IMR-90 (cell line): ENCODE data around the gene UBXN6. TPM values are rescaled to one million over a fixed set of nuclear protein-coding genes. Genes with fewer than 3 reads are reported as not detected.

Experiments
- ATAC-seq: fragments of 200-7000 bp; cut with Tn5 transposase; 2 replicates; pipeline ENCODE4 v1.9.1; 2020; ENCODE audit warnings: low read depth, mild to moderate bottlenecking, moderate library complexity
- BruUV-seq: library from RNA; stranded (reverse); fragments of 400-500 nt; replicated peaks from 2 replicates; lab custom pipeline; 2021; lab: Mats Ljungman, UMichigan
- CTCF ChIA-PET: fragments of 300-600 bp; formaldehyde crosslinking; extraction: SDS; loops from one replicate; lab custom pipeline; 2021; ENCODE audit warnings: antibody characterized with exemption; lab: Yijun Ruan, JAX
- POLR2A ChIA-PET: fragments of 300-600 bp; sonication (Branson Sonifier 250); formaldehyde crosslinking; loops from one replicate; lab custom pipeline; 2022; ENCODE audit warnings: antibody characterized with exemption; ENCODE audit not compliant: unreplicated experiment; lab: Charles Lee
- DNase-seq: peaks from one replicate; pipeline ENCODE4 v3.0.0; 2013
- H2AFZ ChIP-seq: replicated peaks from 2 replicates; pipeline ENCODE3; 2013; ENCODE audit warnings: low read length, mild to moderate bottlenecking; ENCODE audit not compliant: poor library complexity
- H2AK5ac ChIP-seq: 2 replicates; pipeline ENCODE4 v1.6.1; 2013; ENCODE audit warnings: low read depth, low read length, inconsistent platforms
- H2AK9ac ChIP-seq: replicated peaks from 2 replicates; pipeline ENCODE3; 2013; ENCODE audit warnings: mild to moderate bottlenecking, low read depth, low read length, moderate library complexity; ENCODE audit not compliant: poor library complexity
- H2BK120ac ChIP-seq: 2 replicates; pipeline ENCODE4 v1.6.1; 2013; ENCODE audit warnings: low read depth, low read length, inconsistent platforms
- H2BK15ac ChIP-seq: 3 replicates; pipeline ENCODE4 v1.6.1; 2013; ENCODE audit warnings: low read depth, low read length, inconsistent platforms
- H2BK20ac ChIP-seq: 2 replicates; pipeline ENCODE4 v1.6.1; 2013; ENCODE audit warnings: low read depth, mild to moderate bottlenecking, inconsistent platforms, low read length, moderate library complexity
- H2BK5ac ChIP-seq: 2 replicates; pipeline ENCODE4 v1.6.1; 2013; ENCODE audit warnings: mild to moderate bottlenecking, low read depth, low read length, inconsistent platforms; ENCODE audit not compliant: poor library complexity, severe bottlenecking
- H3K14ac ChIP-seq: replicated peaks from 2 replicates; pipeline ENCODE4 v1.6.1; 2013; ENCODE audit warnings: low read depth, low read length, inconsistent platforms
- H3K18ac ChIP-seq: 2 replicates; pipeline ENCODE4 v1.6.1; 2013; ENCODE audit warnings: low read depth, low read length, control low read depth
- H3K23ac ChIP-seq: 2 replicates; pipeline ENCODE4 v1.6.1; 2013; ENCODE audit warnings: low read depth, low read length, inconsistent platforms
- H3K27ac ChIP-seq: 2 replicates; pipeline ENCODE4 v1.5.1; 2013; ENCODE audit warnings: mild to moderate bottlenecking, control low read depth, low read length; ENCODE audit not compliant: insufficient read depth
- H3K27me3 ChIP-seq: 2 replicates; pipeline ENCODE4 v1.6.1; 2013; ENCODE audit warnings: low read length; ENCODE audit not compliant: control insufficient read depth, insufficient read depth
- H3K36me3 ChIP-seq: 2 replicates; pipeline ENCODE4 v1.6.1; 2013; ENCODE audit warnings: low read length, mixed read lengths; ENCODE audit not compliant: control insufficient read depth, insufficient read depth
- H3K4ac ChIP-seq: 2 replicates; pipeline ENCODE4 v1.6.1; 2013; ENCODE audit warnings: low read depth, low read length, inconsistent platforms
- H3K4me1 ChIP-seq: 2 replicates; pipeline ENCODE4 v1.6.1; 2013; ENCODE audit warnings: low read length, mixed read lengths; ENCODE audit not compliant: control insufficient read depth, insufficient read depth
- H3K4me2 ChIP-seq: 2 replicates; pipeline ENCODE4 v1.6.1; 2013; ENCODE audit warnings: low read depth, mild to moderate bottlenecking, control low read depth, low read length, moderate library complexity
- H3K4me3 ChIP-seq: 2 replicates; pipeline ENCODE4 v1.5.1; 2013; ENCODE audit warnings: low read depth, mild to moderate bottlenecking, control low read depth, low read length, moderate library complexity; ENCODE audit not compliant: insufficient read depth
- H3K56ac ChIP-seq: 2 replicates; pipeline ENCODE4 v1.6.1; 2013; ENCODE audit warnings: low read length, inconsistent platforms; ENCODE audit not compliant: insufficient read depth; ENCODE audit errors: extremely low read depth
- H3K79me1 ChIP-seq, 2 experiments: 2 replicates each; pipeline ENCODE4 v1.6.1; 2013; ENCODE audit warnings: low read length in 2 of 2, inconsistent platforms in 1 of 2, low read depth in 1 of 2
- H3K9ac ChIP-seq: 2 replicates; pipeline ENCODE4 v1.6.1; 2013; ENCODE audit warnings: low read depth, low read length, control low read depth
- H3K9me1 ChIP-seq: 2 replicates; pipeline ENCODE4 v1.6.1; 2013; ENCODE audit warnings: low read length, inconsistent platforms; ENCODE audit not compliant: insufficient read depth
- H3K9me3 ChIP-seq: 2 replicates; pipeline ENCODE4 v1.6.1; 2013; ENCODE audit warnings: low read length; ENCODE audit not compliant: control insufficient read depth, insufficient read depth
- H4K20me1 ChIP-seq: 2 replicates; pipeline ENCODE4 v1.6.1; 2013; ENCODE audit warnings: low read length, inconsistent platforms; ENCODE audit not compliant: insufficient read depth
- H4K5ac ChIP-seq: 2 replicates; pipeline ENCODE4 v1.6.1; 2013; ENCODE audit warnings: mild to moderate bottlenecking, low read depth, low read length, control low read depth
- H4K8ac ChIP-seq, 2 experiments: 2 replicates each; pipeline ENCODE4 v1.6.1; 2013; ENCODE audit warnings: low read depth in 2 of 2, low read length in 2 of 2, control low read depth in 1 of 2, inconsistent platforms in 1 of 2
- H4K91ac ChIP-seq: 2 replicates; pipeline ENCODE4 v1.6.1; 2013; ENCODE audit warnings: low read depth, low read length, inconsistent platforms; ENCODE audit not compliant: insufficient read depth
- BHLHE40 ChIP-seq: fragments of 150-350 bp; IDR thresholded peaks from 2 replicates; pipeline ENCODE4 v1.6.1; 2016; ENCODE audit warnings: mild to moderate bottlenecking, low read depth, low read length
- CEBPB ChIP-seq: IDR thresholded peaks from 2 replicates; pipeline ENCODE4 v1.6.1; 2012; ENCODE audit warnings: low read depth, low read length, improper control_type of control experiment
- CHD1 ChIP-seq: IDR thresholded peaks from 2 replicates; pipeline ENCODE4 v1.6.1; 2012; ENCODE audit warnings: low read depth, low read length, improper control_type of control experiment
- FOS ChIP-seq: fragments of 150-350 bp; IDR thresholded peaks from 2 replicates; pipeline ENCODE4 v1.6.1; 2016; ENCODE audit warnings: low read depth, low read length
- MAFK ChIP-seq: IDR thresholded peaks from 2 replicates; pipeline ENCODE4 v1.6.1; 2012; ENCODE audit warnings: low read depth, low read length, improper control_type of control experiment
- MAZ ChIP-seq: IDR thresholded peaks from 2 replicates; pipeline ENCODE4 v1.6.1; 2012; ENCODE audit warnings: low read depth, mild to moderate bottlenecking, low read length, improper control_type of control experiment, moderate library complexity, borderline replicate concordance
- MXI1 ChIP-seq: IDR thresholded peaks from 2 replicates; pipeline ENCODE4 v1.6.1; 2012; ENCODE audit warnings: low read depth, mild to moderate bottlenecking, low read length, moderate library complexity, borderline replicate concordance
- NFE2L2 ChIP-seq: fragments of 150-350 bp; IDR thresholded peaks from 2 replicates; pipeline ENCODE4 v1.6.1; 2016; ENCODE audit warnings: low read depth, mild to moderate bottlenecking, low read length
- POLR2A ChIP-seq: IDR thresholded peaks from 2 replicates; pipeline ENCODE4 v1.6.1; 2012; ENCODE audit warnings: mild to moderate bottlenecking, low read depth, low read length
- RAD21 ChIP-seq: IDR thresholded peaks from 2 replicates; pipeline ENCODE4 v1.6.1; 2012; ENCODE audit warnings: low read length, improper control_type of control experiment
- RCOR1 ChIP-seq: IDR thresholded peaks from 2 replicates; pipeline ENCODE4 v1.6.1; 2012; ENCODE audit warnings: mild to moderate bottlenecking, low read length, improper control_type of control experiment; ENCODE audit not compliant: insufficient replicate concordance
- RFX5 ChIP-seq: IDR thresholded peaks from 2 replicates; pipeline ENCODE4 v1.8.0; 2012; ENCODE audit warnings: low read depth, mild to moderate bottlenecking, low read length, moderate library complexity
- SMC3 ChIP-seq: fragments of 150-350 bp; IDR thresholded peaks from 2 replicates; pipeline ENCODE4 v1.6.1; 2016; ENCODE audit warnings: low read depth, mild to moderate bottlenecking, antibody characterized with exemption, low read length, moderate library complexity
- WGBS, 2 experiments: methylation state at CpG; one replicate each; pipeline versions ENCODE4 v1.1.5 to v1.1.7; 2013; ENCODE audit warnings: missing lambda C conversion rate in 2 of 2; ENCODE audit not compliant: insufficient read length in 1 of 2; ENCODE audit errors: extremely low coverage in 2 of 2; 5-methylcytosine and 5-hydroxymethylcytosine counted together
- dilution Hi-C: fragments of 300-500 bp; cut with HindIII; formaldehyde crosslinking; loops from one replicate; pipeline ENCODE4 v1.14.3; 2018; ENCODE audit warnings: low sequenced_read_pairs; ENCODE audit not compliant: unreplicated experiment
- in situ Hi-C: fragments of 300-500 bp; cut with MboI; formaldehyde crosslinking; loops from 3 replicates; pipeline ENCODE4 v1.14.3; 2019; ENCODE audit warnings: low sequenced_read_pairs, inconsistent platforms, mixed read lengths
- intact Hi-C: fragments of 100-400 bp; cut with micrococcal nuclease; formaldehyde crosslinking; loops from 2 replicates; pipeline ENCODE4 v1.10.0; 2022
- polyA plus RNA-seq, 3 experiments: library from polyadenylated mRNA; depleted of rRNA; stranded (reverse); fragments of >200 nt; gene quantifications; 2 replicates each; pipeline ENCODE4 v1.2.3, GENCODE V29; 2012; ENCODE audit warnings: low replicate concordance in 1 of 3
- total RNA-seq: library from RNA; depleted of rRNA; stranded (reverse); fragments of >200 nt; gene quantifications from 2 replicates; pipeline ENCODE4 v1.2.3, GENCODE V29; 2012
- TF ChIP-seq, protein P1 (sequence below): fragments of 150-350 bp; IDR thresholded peaks from 2 replicates; pipeline ENCODE4 v1.6.1; 2016; ENCODE audit warnings: low read depth, mild to moderate bottlenecking, low read length, moderate library complexity, borderline replicate concordance
- TF ChIP-seq, protein P2 (sequence below): conservative IDR thresholded peaks from 2 replicates; pipeline ENCODE4 v1.5.1; 2012; ENCODE audit warnings: mild to moderate bottlenecking, low read depth, low read length, improper control_type of control experiment
- TF ChIP-seq, protein P3 (sequence below): fragments of 150-350 bp; IDR thresholded peaks from 2 replicates; pipeline ENCODE4 v1.6.1; 2017; ENCODE audit warnings: mild to moderate bottlenecking, antibody characterized with exemption, low read length, low read depth

The UBXN6 gene
- total and polyA plus RNA-seq, 2 of the 4 experiments (the other 2 are of a cell fraction), result 84.2 to 86.5 TPM

DNA sequence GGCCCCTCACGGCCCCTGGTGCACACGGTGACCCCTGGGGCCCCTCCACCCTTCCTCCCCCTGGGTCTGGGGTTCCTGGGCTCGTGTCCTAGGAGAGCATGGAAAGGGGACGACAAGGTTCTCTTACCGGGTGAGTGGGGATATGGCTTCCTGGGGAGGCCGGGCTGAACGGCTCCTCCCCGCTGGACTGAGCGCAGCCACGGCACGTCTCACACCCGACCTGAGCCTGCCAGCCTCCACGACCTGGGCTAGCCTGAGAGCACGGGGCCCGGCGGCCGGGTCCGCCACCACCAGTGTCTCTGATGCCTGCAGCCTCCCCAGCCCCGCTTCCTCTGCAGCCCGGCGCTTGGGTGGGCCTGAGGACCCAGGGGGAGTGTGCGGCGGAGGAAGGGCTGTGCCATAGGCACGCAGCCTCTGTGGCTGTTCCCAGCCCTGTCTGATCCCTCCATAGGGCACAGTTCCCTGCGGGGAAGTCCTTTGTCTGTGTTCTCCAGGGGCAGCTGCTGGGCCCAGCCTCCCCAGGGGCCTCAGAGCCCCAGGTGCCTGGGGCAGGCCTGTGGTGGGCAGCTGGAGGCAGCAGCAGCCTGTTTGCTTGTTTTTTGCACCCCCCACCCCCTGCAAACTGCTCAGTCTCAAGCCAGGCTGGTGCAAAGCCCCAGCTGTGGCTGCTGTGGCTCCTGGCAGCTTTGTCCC, 45.7 kb upstream of the UBXN6 start:
- H4K5ac ChIP-seq, result no peak overlapping the region
- no peak overlapping the region for H3K27ac ChIP-seq
- H4K91ac ChIP-seq, result no peak overlapping the region
- no TSS peak for BruUV-seq
- 98% methylated on average over 16 of the region's 25 CpGs; no CpG with 5 or more reads in 1 of the 2 experiments for WGBS, 2 experiments
- DNase-seq (no peak), ATAC-seq (no peak)
- H3K4ac ChIP-seq, result no peak overlapping the region
- no peak overlapping the region for H3K4me2 ChIP-seq
- no peak overlapping the region for H3K9ac ChIP-seq
- H3K36me3 ChIP-seq, result peaks cover 59% of the 10 kb centered on the region
- peaks cover 0 to 8% of the 10 kb centered on the region in 2 experiments; a peak in 1 of 4 replicates for H3K79me1 ChIP-seq
- ChIA-PET CTCF (no interaction called here), POLR2A (no interaction called here)
- H3K4me1 ChIP-seq, result peaks cover 4% of the 10 kb centered on the region
- no peak overlapping the region for H4K8ac ChIP-seq
- H2AK9ac ChIP-seq, result no peak overlapping the region
- H3K14ac ChIP-seq, result no peak overlapping the region
- peaks cover 8% of the 10 kb centered on the region; the same call in 1 of the 2 replicates for H3K9me1 ChIP-seq
- H2BK15ac ChIP-seq, result no peak overlapping the region
- H2AK5ac ChIP-seq, result no peak overlapping the region
- H3K18ac ChIP-seq, result no peak overlapping the region
- dilution Hi-C loops (no loop called here), in situ Hi-C loops (no loop called here), intact Hi-C loops (no loop called here)
- H2AFZ ChIP-seq, result no peak overlapping the region
- H2BK120ac ChIP-seq, result no peak overlapping the region
- no peak overlapping the region for H3K4me3 ChIP-seq
- no peaks in the 10 kb centered on the region for H3K9me3 ChIP-seq
- no peak overlapping the region for H3K23ac ChIP-seq
- no peak for TF ChIP-seq RAD21
- TF ChIP-seq POLR2A, result no peak
- TF ChIP-seq, protein P1, sequence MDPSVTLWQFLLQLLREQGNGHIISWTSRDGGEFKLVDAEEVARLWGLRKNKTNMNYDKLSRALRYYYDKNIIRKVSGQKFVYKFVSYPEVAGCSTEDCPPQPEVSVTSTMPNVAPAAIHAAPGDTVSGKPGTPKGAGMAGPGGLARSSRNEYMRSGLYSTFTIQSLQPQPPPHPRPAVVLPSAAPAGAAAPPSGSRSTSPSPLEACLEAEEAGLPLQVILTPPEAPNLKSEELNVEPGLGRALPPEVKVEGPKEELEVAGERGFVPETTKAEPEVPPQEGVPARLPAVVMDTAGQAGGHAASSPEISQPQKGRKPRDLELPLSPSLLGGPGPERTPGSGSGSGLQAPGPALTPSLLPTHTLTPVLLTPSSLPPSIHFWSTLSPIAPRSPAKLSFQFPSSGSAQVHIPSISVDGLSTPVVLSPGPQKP, result no peak
- TF ChIP-seq, protein P2, sequence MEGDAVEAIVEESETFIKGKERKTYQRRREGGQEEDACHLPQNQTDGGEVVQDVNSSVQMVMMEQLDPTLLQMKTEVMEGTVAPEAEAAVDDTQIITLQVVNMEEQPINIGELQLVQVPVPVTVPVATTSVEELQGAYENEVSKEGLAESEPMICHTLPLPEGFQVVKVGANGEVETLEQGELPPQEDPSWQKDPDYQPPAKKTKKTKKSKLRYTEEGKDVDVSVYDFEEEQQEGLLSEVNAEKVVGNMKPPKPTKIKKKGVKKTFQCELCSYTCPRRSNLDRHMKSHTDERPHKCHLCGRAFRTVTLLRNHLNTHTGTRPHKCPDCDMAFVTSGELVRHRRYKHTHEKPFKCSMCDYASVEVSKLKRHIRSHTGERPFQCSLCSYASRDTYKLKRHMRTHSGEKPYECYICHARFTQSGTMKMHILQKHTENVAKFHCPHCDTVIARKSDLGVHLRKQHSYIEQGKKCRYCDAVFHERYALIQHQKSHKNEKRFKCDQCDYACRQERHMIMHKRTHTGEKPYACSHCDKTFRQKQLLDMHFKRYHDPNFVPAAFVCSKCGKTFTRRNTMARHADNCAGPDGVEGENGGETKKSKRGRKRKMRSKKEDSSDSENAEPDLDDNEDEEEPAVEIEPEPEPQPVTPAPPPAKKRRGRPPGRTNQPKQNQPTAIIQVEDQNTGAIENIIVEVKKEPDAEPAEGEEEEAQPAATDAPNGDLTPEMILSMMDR, result no peak
- TF ChIP-seq FOS, result no peak
- TF ChIP-seq NFE2L2, result no peak
- no peak for TF ChIP-seq MAFK
- TF ChIP-seq, protein P3, sequence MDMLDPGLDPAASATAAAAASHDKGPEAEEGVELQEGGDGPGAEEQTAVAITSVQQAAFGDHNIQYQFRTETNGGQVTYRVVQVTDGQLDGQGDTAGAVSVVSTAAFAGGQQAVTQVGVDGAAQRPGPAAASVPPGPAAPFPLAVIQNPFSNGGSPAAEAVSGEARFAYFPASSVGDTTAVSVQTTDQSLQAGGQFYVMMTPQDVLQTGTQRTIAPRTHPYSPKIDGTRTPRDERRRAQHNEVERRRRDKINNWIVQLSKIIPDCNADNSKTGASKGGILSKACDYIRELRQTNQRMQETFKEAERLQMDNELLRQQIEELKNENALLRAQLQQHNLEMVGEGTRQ, result no peak
- no peak for TF ChIP-seq BHLHE40
- no peak for TF ChIP-seq MXI1
- no peak for TF ChIP-seq RCOR1
- TF ChIP-seq CHD1, result no peak
- no peak for TF ChIP-seq RFX5
- TF ChIP-seq MAZ, result no peak
- TF ChIP-seq CEBPB, result no peak
- TF ChIP-seq SMC3, result no peak
- no peak overlapping the region for H2BK20ac ChIP-seq
- no peaks in the 10 kb centered on the region for H3K27me3 ChIP-seq
- no peak overlapping the region for H2BK5ac ChIP-seq
- no peaks in the 10 kb centered on the region for H4K20me1 ChIP-seq
- H3K56ac ChIP-seq, result no peak overlapping the region
